Hypothalamus (tissue), 51 donors: Measurements from ENCODE around the gene RPS13.
"Not testable (repeated sequence)": the region's sequence is repeated elsewhere in the genome, so short reads cannot be mapped to it uniquely, and the experiment has no call there.

Experiments used
- DNase-seq, 51 donors: peaks; one replicate each; lab custom pipeline; 2025; lab: John Stamatoyannopoulos, UW

The RPS13 gene

DNA sequence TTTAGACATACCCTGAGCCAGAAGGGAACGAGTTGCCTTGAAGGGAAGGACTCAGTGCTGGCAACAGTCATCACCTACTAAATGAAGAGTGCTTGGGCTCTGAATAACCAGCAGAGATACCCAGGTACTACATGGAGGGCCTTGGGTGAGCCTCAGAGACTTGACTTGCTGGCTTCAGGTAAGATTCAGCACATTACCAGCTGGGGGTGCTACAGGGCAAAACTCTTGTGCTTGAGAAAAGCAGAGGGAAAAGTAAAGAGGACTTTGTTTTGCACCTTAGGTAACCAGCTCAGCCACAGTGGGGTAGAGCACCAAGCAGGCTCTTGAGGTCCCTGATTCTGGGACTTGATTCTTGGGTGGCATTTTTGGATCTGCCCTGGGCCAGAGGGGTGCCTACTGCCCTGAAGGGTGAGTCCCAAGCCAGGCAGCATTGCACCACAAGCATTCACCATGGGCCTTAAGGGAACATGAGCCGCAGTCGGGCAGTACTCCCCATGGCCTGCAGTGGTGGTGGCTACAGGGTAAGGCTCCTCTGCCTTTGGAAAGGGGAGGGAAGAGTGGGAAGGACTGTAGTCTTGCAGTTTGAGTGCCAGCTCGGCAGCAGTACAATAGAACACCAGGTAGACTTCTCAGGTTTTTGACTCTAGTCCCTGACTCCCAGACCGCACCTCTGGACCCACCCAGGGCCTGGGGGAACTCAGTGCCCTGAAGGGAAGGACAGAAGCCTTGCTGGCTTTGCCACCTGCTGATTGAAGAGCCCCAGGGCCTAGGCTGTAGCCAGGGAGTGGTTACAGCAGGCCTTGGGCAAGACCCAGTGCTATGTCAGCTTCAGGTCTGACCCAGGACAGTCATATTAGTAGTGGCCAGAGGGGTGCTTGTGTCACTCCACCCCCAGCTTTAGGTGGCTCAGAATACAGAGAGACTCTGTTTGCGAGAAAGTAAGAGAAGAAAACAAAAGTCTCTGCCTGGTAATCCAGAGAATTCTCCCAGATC lies 40.5 kb downstream of the RPS13 start:
- DNase-seq: no peak

- DNase-seq: not testable (repeated sequence)
Observed at GRCh38 chr11:17034027-17034426, 43.4 kb downstream of the RPS13 start.

GRCh38 chr11:17026487-17027082 lies 50.9 kb downstream of the RPS13 start:
- no peak for DNase-seq

DNA sequence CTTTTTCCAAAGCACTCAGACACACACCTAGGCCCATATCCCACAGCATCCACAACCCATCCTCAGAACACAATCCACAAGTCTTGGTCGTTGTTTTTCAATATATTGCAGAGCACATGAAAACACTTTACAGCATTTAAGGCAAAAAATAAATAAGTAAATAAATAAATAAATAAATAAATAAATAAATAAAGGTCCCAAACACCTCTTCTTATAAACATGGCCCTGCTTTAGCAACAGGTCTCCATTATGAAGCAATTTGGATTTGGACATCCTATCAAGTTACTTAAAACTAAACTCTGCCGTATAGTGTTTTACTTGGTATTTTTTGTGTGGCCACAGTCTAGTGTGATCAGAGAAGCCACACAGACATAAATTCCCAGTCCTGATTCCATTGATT lies 52.5 kb downstream of the RPS13 start:
- no peak for DNase-seq
